ENCODE measurements around the gene LGI1.

LGI1 gene

DNA sequence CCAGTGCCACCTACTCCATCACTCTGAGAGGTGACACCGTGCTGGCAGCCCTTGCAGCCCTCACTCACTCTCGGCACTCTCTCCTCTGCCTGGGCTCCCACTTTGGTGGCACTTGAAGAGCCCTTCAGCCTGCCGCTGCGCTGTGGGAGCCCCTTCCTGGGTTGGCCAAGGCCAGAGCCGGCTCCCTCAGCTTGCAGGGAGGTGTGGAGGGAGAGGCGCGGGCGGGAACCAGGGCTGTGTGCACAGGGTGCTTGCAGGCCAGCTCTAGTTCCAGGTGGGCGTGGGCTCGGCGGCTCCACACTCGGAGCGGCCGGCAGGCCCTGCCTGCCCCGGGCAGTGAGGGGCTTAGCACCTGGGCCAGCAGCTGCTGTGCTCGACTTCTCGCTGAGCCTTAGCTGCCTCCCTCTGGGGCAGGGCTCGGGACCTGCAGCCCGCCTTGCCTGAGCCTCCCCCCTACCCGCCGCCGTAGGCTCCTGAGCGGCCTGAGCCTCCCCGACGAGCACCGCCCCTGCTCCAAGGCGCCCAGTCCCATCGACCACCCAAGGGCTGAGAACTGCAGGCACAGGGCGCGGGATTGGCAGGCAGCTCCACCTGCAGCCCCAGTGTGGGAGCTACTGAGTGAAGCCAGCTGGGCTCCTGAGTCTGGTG, 87.4 kb downstream of the LGI1 start:
- TF ChIP-seq, protein P1, sequence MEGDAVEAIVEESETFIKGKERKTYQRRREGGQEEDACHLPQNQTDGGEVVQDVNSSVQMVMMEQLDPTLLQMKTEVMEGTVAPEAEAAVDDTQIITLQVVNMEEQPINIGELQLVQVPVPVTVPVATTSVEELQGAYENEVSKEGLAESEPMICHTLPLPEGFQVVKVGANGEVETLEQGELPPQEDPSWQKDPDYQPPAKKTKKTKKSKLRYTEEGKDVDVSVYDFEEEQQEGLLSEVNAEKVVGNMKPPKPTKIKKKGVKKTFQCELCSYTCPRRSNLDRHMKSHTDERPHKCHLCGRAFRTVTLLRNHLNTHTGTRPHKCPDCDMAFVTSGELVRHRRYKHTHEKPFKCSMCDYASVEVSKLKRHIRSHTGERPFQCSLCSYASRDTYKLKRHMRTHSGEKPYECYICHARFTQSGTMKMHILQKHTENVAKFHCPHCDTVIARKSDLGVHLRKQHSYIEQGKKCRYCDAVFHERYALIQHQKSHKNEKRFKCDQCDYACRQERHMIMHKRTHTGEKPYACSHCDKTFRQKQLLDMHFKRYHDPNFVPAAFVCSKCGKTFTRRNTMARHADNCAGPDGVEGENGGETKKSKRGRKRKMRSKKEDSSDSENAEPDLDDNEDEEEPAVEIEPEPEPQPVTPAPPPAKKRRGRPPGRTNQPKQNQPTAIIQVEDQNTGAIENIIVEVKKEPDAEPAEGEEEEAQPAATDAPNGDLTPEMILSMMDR (IDR thresholded peaks at IDR 0.05; ENCODE audit: low read depth, low read length) = no peak
- no peak for TF ChIP-seq POLR2A (IDR thresholded peaks at IDR 0.05; ENCODE audit: extremely low read depth, insufficient read length)
- TF ChIP-seq, protein P2, sequence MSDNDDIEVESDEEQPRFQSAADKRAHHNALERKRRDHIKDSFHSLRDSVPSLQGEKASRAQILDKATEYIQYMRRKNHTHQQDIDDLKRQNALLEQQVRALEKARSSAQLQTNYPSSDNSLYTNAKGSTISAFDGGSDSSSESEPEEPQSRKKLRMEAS (IDR thresholded peaks at IDR 0.05; ENCODE audit: low read depth, low read length) = no peak
- no peak for TF ChIP-seq MYC (IDR thresholded peaks at IDR 0.05; ENCODE audit: low read depth, low read length)
- no peak for DNase-seq (ENCODE audit: low read depth)
- no peak overlapping the region for H3K4me3 ChIP-seq (ENCODE audit: low read depth, low read length)

Measured in NB4 (cell line).